OCI-LY7 (cell line): ENCODE measurements around the gene CSNK2A2.

Experiments used
- CTCF ChIP-seq: fragments of 200-600 bp; sonication (generic); conservative IDR thresholded peaks from 2 replicates; pipeline ENCODE4 v1.5.1; 2014; ENCODE audit warnings: mild to moderate bottlenecking, antibody characterized with exemption, low read length, moderate library complexity, mixed read lengths
- EZH2phosphoT487 ChIP-seq: fragments of 200-600 bp; sonication (generic); IDR thresholded peaks from 2 replicates; pipeline ENCODE4 v1.6.1; 2018; ENCODE audit warnings: low read depth, borderline replicate concordance, mild to moderate bottlenecking, mixed run types, antibody characterized with exemption, low read length, moderate library complexity, mixed read lengths

GRCh38 chr16:58157951-58158540 is 39.9 kb downstream of the CSNK2A2 start:
- TF ChIP-seq CTCF (no peak), EZH2phosphoT487 (no peak)
